ENCODE results near the gene BZW2.

Gene BZW2

GRCh38 chr7:16645593-16646471 is at the start of gene BZW2, which contains the start of gene ANKMY2:
TSS of gene BZW2 (plus strand) at chr7:16646181. CDS start at chr7:16665444, 19,263 bp downstream.
TSS of gene ANKMY2 (minus strand) at chr7:16645754. CDS start at chr7:16645573, 181 bp downstream.
- Histone ChIP-seq H3K36me3 (ENCODE audit: control insufficient read depth, insufficient read depth, low read length) (no peaks in the 10 kb centered on the region), H3K9ac (ENCODE audit: low read length) (peak within 1 kb of the TSS; percentile 67), H3K27me3 (ENCODE audit: control insufficient read depth, insufficient read depth, low read length) (no peaks in the 10 kb centered on the region), H3K27ac (ENCODE audit: low read depth, low read length) (peak within 1 kb of the TSS; percentile 94), H3K4me3 (ENCODE audit: low read length) (peak within 1 kb of the TSS; percentile 98), H3K4me1 (ENCODE audit: control insufficient read depth, insufficient read depth, low read length) (peaks cover 5% of the 10 kb centered on the region)

GRCh38 chr7:16598015-16598414 is 48.0 kb upstream of the BZW2 start:
- H3K27ac ChIP-seq (ENCODE audit: low read depth, low read length) = no peak overlapping the region
- no peak overlapping the region for H3K9ac ChIP-seq (ENCODE audit: low read length)
- H3K36me3 ChIP-seq (ENCODE audit: control insufficient read depth, insufficient read depth, low read length) = peaks cover 4% of the 10 kb centered on the region
- no peaks in the 10 kb centered on the region for H3K4me1 ChIP-seq (ENCODE audit: control insufficient read depth, insufficient read depth, low read length)
- H3K27me3 ChIP-seq (ENCODE audit: control insufficient read depth, insufficient read depth, low read length) = no peaks in the 10 kb centered on the region
- H3K4me3 ChIP-seq (ENCODE audit: low read length) = no peak overlapping the region

DNA sequence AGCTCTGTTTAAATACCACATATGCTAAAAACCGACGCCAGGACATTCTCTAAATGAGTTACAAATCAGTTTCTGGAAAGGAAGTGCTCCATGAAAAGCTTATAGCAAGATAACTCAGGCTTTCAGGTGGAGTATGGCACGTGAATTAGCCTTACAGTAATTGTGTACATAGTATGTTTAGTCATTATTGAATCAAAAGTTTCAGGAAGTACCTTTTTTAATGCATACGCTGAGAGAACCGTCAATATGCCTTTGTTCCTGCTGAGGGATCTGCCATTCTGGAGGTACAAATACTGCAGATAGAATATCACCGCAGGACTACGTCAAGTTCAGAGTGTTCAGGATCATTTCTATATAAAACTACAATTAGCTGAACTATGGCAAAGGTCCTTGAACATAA is 46.1 kb upstream of the BZW2 start:
- Histone ChIP-seq H3K4me3 (ENCODE audit: low read length) (no peak overlapping the region), H3K36me3 (ENCODE audit: control insufficient read depth, insufficient read depth, low read length) (peaks cover 8% of the 10 kb centered on the region), H3K4me1 (ENCODE audit: control insufficient read depth, insufficient read depth, low read length) (no peaks in the 10 kb centered on the region), H3K27ac (ENCODE audit: low read depth, low read length) (no peak overlapping the region), H3K9ac (ENCODE audit: low read length) (no peak overlapping the region), H3K27me3 (ENCODE audit: control insufficient read depth, insufficient read depth, low read length) (no peaks in the 10 kb centered on the region)

GRCh38 chr7:16603633-16604032 is 42.3 kb upstream of the BZW2 start:
- Histone ChIP-seq H3K27me3 (ENCODE audit: control insufficient read depth, insufficient read depth, low read length) (no peaks in the 10 kb centered on the region), H3K36me3 (ENCODE audit: control insufficient read depth, insufficient read depth, low read length) (peaks cover 8% of the 10 kb centered on the region), H3K27ac (ENCODE audit: low read depth, low read length) (no peak overlapping the region)

GRCh38 chr7:16604054-16604453 is 41.9 kb upstream of the BZW2 start:
- Histone ChIP-seq H3K4me1 (ENCODE audit: control insufficient read depth, insufficient read depth, low read length) (no peaks in the 10 kb centered on the region), H3K27me3 (ENCODE audit: control insufficient read depth, insufficient read depth, low read length) (no peaks in the 10 kb centered on the region), H3K36me3 (ENCODE audit: control insufficient read depth, insufficient read depth, low read length) (peaks cover 8% of the 10 kb centered on the region), H3K27ac (ENCODE audit: low read depth, low read length) (no peak overlapping the region), H3K4me3 (ENCODE audit: low read length) (no peak overlapping the region), H3K9ac (ENCODE audit: low read length) (no peak overlapping the region)

More at GRCh38 chr7:16603633-16604032, 42.3 kb upstream of the BZW2 start:
- no peaks in the 10 kb centered on the region for H3K4me1 ChIP-seq (ENCODE audit: control insufficient read depth, insufficient read depth, low read length)
- no peak overlapping the region for H3K9ac ChIP-seq (ENCODE audit: low read length)
- H3K4me3 ChIP-seq (ENCODE audit: low read length) = no peak overlapping the region

DNA sequence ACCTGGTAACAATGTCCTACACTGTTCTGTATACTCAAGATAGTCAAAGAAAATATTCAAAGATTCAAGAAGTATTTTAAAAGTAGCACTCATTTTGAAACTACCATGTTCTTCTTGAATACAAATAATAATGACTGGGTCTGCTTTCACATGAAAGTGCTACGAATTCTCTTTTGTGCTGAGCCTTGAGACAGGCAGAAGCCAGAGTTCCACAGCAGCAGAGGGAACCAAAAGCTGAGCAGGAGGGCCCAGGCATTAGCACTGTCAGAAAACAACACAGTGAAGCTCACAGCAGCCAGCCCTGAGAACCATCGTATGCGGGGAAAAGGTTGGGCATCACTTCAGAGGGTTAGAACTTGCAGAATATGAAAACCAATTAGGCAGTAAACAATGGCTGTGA is 39.3 kb upstream of the BZW2 start:
- H3K27ac ChIP-seq (ENCODE audit: low read depth, low read length) = no peak overlapping the region
- H3K4me3 ChIP-seq (ENCODE audit: low read length) = no peak overlapping the region
- no peaks in the 10 kb centered on the region for H3K4me1 ChIP-seq (ENCODE audit: control insufficient read depth, insufficient read depth, low read length)
- H3K27me3 ChIP-seq (ENCODE audit: control insufficient read depth, insufficient read depth, low read length) = no peaks in the 10 kb centered on the region
- H3K9ac ChIP-seq (ENCODE audit: low read length) = no peak overlapping the region
- H3K36me3 ChIP-seq (ENCODE audit: control insufficient read depth, insufficient read depth, low read length) = peaks cover 5% of the 10 kb centered on the region

- Histone ChIP-seq H3K27ac (ENCODE audit: low read depth, low read length) (no peak overlapping the region), H3K27me3 (ENCODE audit: control insufficient read depth, insufficient read depth, low read length) (no peaks in the 10 kb centered on the region), H3K4me1 (ENCODE audit: control insufficient read depth, insufficient read depth, low read length) (no peaks in the 10 kb centered on the region), H3K4me3 (ENCODE audit: low read length) (no peak overlapping the region), H3K36me3 (ENCODE audit: control insufficient read depth, insufficient read depth, low read length) (peaks cover 2% of the 10 kb centered on the region), H3K9ac (ENCODE audit: low read length) (no peak overlapping the region)
These were observed 36.0 kb upstream of the BZW2 start for GRCh38 chr7:16609842-16610450.

DNA sequence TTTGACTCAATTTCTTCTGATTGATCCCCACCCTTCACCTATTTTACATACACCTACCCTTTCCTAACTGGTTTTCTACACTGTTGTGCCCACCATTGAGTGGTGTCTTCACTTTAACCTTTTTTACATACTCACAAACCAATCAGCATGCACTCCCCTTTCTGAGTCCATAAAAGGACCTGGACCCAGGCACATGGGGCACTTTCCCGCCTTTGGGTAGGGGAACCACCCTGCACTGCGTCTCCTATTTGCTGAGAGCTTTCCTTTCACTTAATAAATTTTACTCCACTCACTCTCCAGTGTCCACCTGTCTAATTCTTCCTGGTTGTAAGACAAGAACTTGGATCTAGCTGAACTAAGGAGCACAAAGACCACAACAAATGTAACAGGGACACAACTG is 34.3 kb upstream of the BZW2 start:
- H3K27me3 ChIP-seq (ENCODE audit: control insufficient read depth, insufficient read depth, low read length) = no peaks in the 10 kb centered on the region
- no peak overlapping the region for H3K9ac ChIP-seq (ENCODE audit: low read length)
- H3K4me3 ChIP-seq (ENCODE audit: low read length) = no peak overlapping the region
- H3K27ac ChIP-seq (ENCODE audit: low read depth, low read length) = no peak overlapping the region
- peaks cover 2% of the 10 kb centered on the region for H3K36me3 ChIP-seq (ENCODE audit: control insufficient read depth, insufficient read depth, low read length)
- H3K4me1 ChIP-seq (ENCODE audit: control insufficient read depth, insufficient read depth, low read length) = no peaks in the 10 kb centered on the region

DNA sequence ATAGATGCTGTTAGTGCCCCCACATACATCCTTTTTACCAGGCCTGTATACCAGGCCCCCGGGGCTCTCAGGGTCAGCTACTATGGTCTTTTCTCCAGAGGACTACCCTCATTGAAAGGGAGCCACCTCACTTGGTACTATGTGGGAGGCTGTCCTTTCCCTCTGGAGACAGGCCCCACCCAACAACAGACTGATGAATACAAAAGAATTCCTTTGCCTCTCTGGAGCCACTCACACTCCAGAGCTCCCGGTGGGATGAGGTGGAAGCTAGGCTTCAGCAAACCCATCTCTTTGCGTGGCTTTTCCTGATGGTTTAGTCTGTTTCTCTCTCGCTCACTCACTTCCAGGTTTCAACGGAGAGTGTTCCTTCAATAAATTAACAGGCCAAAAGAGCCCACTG is 30.8 kb upstream of the BZW2 start:
- no peak overlapping the region for H3K9ac ChIP-seq (ENCODE audit: low read length)
- H3K36me3 ChIP-seq (ENCODE audit: control insufficient read depth, insufficient read depth, low read length) = peaks cover 2% of the 10 kb centered on the region
- no peaks in the 10 kb centered on the region for H3K4me1 ChIP-seq (ENCODE audit: control insufficient read depth, insufficient read depth, low read length)
- no peak overlapping the region for H3K4me3 ChIP-seq (ENCODE audit: low read length)
- no peaks in the 10 kb centered on the region for H3K27me3 ChIP-seq (ENCODE audit: control insufficient read depth, insufficient read depth, low read length)
- H3K27ac ChIP-seq (ENCODE audit: low read depth, low read length) = no peak overlapping the region

DNA sequence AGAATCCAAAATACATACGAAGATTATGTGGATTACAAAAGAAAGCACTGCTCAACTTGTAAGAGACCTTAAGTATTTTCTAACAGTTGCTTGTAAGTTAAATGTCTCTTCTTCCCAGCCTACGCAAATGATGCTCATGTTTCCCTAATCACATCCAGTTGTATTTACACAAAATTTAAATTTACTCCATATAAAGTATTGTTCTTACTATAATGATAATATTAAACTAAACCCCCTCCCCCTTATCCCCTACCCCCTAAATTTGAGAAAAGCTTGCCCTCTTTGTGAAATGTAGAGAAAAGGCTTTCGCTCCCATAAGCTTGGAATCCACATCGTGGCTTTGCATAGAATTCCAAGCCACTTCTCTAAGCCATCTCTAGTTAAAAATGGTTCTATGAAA is 29.9 kb upstream of the BZW2 start:
- H3K27ac ChIP-seq (ENCODE audit: low read depth, low read length) = no peak overlapping the region
- H3K4me3 ChIP-seq (ENCODE audit: low read length) = no peak overlapping the region
- H3K36me3 ChIP-seq (ENCODE audit: control insufficient read depth, insufficient read depth, low read length) = peaks cover 2% of the 10 kb centered on the region
- H3K9ac ChIP-seq (ENCODE audit: low read length) = no peak overlapping the region
- no peaks in the 10 kb centered on the region for H3K4me1 ChIP-seq (ENCODE audit: control insufficient read depth, insufficient read depth, low read length)
- no peaks in the 10 kb centered on the region for H3K27me3 ChIP-seq (ENCODE audit: control insufficient read depth, insufficient read depth, low read length)

DNA sequence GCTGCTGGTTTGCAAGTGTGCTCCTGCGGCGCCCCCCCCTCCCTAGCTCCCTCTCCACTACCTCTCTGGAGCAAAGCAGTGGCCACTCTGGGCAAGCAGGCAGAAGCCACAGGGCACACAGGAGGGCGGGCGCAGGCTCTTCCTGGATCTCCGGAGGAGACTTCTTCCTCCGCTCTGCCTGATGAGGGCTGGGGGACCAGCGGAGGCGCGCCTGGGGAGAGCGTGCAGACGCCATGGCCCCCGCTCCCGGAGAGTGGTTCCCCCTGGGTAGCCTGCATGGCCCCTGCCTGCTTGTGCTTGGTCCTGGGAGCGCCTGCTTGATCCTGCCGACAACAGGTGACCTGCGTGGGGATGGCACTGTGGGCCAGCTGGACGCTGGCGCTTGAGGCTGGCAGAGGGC is 29.4 kb upstream of the BZW2 start:
- H3K27ac ChIP-seq (ENCODE audit: low read depth, low read length) = no peak overlapping the region
- H3K36me3 ChIP-seq (ENCODE audit: control insufficient read depth, insufficient read depth, low read length) = peaks cover 2% of the 10 kb centered on the region
- H3K9ac ChIP-seq (ENCODE audit: low read length) = no peak overlapping the region
- no peak overlapping the region for H3K4me3 ChIP-seq (ENCODE audit: low read length)
- H3K4me1 ChIP-seq (ENCODE audit: control insufficient read depth, insufficient read depth, low read length) = no peaks in the 10 kb centered on the region
- no peaks in the 10 kb centered on the region for H3K27me3 ChIP-seq (ENCODE audit: control insufficient read depth, insufficient read depth, low read length)

GRCh38 chr7:16619979-16620408 is 26.0 kb upstream of the BZW2 start:
- Histone ChIP-seq H3K27me3 (ENCODE audit: control insufficient read depth, insufficient read depth, low read length) (no peaks in the 10 kb centered on the region), H3K9ac (ENCODE audit: low read length) (no peak overlapping the region), H3K36me3 (ENCODE audit: control insufficient read depth, insufficient read depth, low read length) (peaks cover 4% of the 10 kb centered on the region), H3K27ac (ENCODE audit: low read depth, low read length) (no peak overlapping the region), H3K4me1 (ENCODE audit: control insufficient read depth, insufficient read depth, low read length) (no peaks in the 10 kb centered on the region), H3K4me3 (ENCODE audit: low read length) (no peak overlapping the region)
